ENCODE results near the gene ZFAND3.

DNA sequence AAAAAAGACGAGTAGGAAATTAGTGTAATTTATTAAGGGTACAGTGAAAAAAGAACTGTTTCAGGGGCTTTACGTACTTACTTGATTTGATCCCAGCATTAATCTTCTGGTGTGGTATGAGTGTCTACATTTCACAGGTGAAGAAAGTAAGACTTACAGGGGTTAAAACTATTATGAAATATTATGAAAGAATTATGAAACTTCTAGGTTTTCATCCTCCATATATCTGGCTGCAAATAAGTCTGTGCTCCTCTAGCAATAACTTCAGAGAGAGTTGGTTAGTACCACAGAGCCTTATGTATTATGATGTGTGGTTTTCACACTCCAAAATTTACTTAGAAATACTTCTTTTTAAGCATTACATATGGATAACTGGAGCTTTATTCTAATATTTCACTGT, 41.9 kb downstream of the ZFAND3 start:
- TF ChIP-seq, protein P1, sequence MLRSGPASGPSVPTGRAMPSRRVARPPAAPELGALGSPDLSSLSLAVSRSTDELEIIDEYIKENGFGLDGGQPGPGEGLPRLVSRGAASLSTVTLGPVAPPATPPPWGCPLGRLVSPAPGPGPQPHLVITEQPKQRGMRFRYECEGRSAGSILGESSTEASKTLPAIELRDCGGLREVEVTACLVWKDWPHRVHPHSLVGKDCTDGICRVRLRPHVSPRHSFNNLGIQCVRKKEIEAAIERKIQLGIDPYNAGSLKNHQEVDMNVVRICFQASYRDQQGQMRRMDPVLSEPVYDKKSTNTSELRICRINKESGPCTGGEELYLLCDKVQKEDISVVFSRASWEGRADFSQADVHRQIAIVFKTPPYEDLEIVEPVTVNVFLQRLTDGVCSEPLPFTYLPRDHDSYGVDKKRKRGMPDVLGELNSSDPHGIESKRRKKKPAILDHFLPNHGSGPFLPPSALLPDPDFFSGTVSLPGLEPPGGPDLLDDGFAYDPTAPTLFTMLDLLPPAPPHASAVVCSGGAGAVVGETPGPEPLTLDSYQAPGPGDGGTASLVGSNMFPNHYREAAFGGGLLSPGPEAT (IDR thresholded peaks at IDR 0.05; ENCODE audit: low read depth) = no peak
- TF ChIP-seq, protein P2, sequence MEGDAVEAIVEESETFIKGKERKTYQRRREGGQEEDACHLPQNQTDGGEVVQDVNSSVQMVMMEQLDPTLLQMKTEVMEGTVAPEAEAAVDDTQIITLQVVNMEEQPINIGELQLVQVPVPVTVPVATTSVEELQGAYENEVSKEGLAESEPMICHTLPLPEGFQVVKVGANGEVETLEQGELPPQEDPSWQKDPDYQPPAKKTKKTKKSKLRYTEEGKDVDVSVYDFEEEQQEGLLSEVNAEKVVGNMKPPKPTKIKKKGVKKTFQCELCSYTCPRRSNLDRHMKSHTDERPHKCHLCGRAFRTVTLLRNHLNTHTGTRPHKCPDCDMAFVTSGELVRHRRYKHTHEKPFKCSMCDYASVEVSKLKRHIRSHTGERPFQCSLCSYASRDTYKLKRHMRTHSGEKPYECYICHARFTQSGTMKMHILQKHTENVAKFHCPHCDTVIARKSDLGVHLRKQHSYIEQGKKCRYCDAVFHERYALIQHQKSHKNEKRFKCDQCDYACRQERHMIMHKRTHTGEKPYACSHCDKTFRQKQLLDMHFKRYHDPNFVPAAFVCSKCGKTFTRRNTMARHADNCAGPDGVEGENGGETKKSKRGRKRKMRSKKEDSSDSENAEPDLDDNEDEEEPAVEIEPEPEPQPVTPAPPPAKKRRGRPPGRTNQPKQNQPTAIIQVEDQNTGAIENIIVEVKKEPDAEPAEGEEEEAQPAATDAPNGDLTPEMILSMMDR (IDR thresholded peaks at IDR 0.05 in 2 of 3, conservative IDR thresholded peaks at IDR 0.05 in 1 of 3; ENCODE audit: control insufficient read depth in 2 of 3, extremely low read depth in 1 of 3, insufficient read depth in 1 of 3, low read depth in 3 of 3, low read length in 3 of 3) = no peak
- TF ChIP-seq SPI1 (IDR thresholded peaks at IDR 0.05; ENCODE audit: borderline replicate concordance, insufficient read depth, low read depth, low read length) (no peak), SP1 (IDR thresholded peaks at IDR 0.05; ENCODE audit: low read depth, low read length) (no peak), ZNF274 (IDR thresholded peaks at IDR 0.05; ENCODE audit: insufficient read depth, insufficient read length) (no peak), NFYB (IDR thresholded peaks at IDR 0.05; ENCODE audit: insufficient read depth, low read depth, low read length) (no peak), GABPA (IDR thresholded peaks at IDR 0.05; ENCODE audit: low read depth) (no peak), SIN3A (IDR thresholded peaks at IDR 0.05; ENCODE audit: low read depth, low read length) (no peak), NR2C1 (IDR thresholded peaks at IDR 0.05) (no peak), GATAD2B (conservative IDR thresholded peaks at IDR 0.05; ENCODE audit: low read depth) (no peak), RAD21 (IDR thresholded peaks at IDR 0.05; ENCODE audit: insufficient read depth, low read depth, low read length) (no peak), EZH2 (IDR thresholded peaks at IDR 0.05; ENCODE audit: borderline replicate concordance, control insufficient read depth, low read depth, low read length) (no peak)
- TF ChIP-seq, protein P3, sequence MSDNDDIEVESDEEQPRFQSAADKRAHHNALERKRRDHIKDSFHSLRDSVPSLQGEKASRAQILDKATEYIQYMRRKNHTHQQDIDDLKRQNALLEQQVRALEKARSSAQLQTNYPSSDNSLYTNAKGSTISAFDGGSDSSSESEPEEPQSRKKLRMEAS (IDR thresholded peaks at IDR 0.05; ENCODE audit: low read depth, low read length) = no peak
